T-cell (primary cell): ENCODE measurements around the gene CRAMP1. TPM values are rescaled to one million over a fixed set of nuclear protein-coding genes. Genes with fewer than 3 reads are reported as not detected.
A peak's percentile ranks its signal among the peaks of the same experiment; 100 is the strongest.

Experiments used
- ATAC-seq, 4 experiments: fragments of 200-7000 bp in 3 of 4; fragments of 150-1000 bp in 1 of 4; cut with Tn5 transposase; replicated peaks in 1 of 4; 1 replicate in 3 of 4; 2 replicates in 1 of 4; pipeline ENCODE4 v1.10.0; 2021; ENCODE audit warnings: moderate library complexity in 3 of 4, mild to moderate bottlenecking in 2 of 4, moderate number of reproducible peaks in 1 of 4
- CTCF ChIA-PET, 2 donors: fragments of 300-600 bp; sonication (Branson Sonifier 250); formaldehyde crosslinking; loops; one replicate each; lab custom pipeline; 2022; ENCODE audit warnings: antibody characterized with exemption in 2 of 2; lab: Charles Lee
- POLR2A ChIA-PET, 2 donors: fragments of 300-600 bp; sonication (Branson Sonifier 250); formaldehyde crosslinking; loops; one replicate each; lab custom pipeline; 2022; ENCODE audit warnings: antibody characterized with exemption in 2 of 2; lab: Charles Lee
- DNase-seq, 35 experiments: peaks; one replicate each; pipeline versions ENCODE4 v3.0.0 to v3.0.0-alpha.2; 2013 to 2023
- H3K27ac ChIP-seq: one replicate; pipeline ENCODE4 v1.5.1; 2013; ENCODE audit warnings: low read length
- H3K27me3 ChIP-seq, 2 experiments: replicated peaks in 1 of 2; 1 replicate in 1 of 2; 2 replicates in 1 of 2; pipeline versions ENCODE4 v1.6.1 to v1.7.0; 2013; ENCODE audit warnings: low read length in 1 of 2, mixed read lengths in 1 of 2; ENCODE audit not compliant: control insufficient read depth in 2 of 2, insufficient read depth in 2 of 2; ENCODE audit errors: extremely low read depth in 1 of 2
- H3K36me3 ChIP-seq, 2 donors: 1 replicate in 1 of 2; 2 replicates in 1 of 2; pipeline versions ENCODE4 v1.6.1 to v1.7.0; 2013; ENCODE audit warnings: low read length in 1 of 2; ENCODE audit not compliant: control insufficient read depth in 2 of 2, insufficient read depth in 1 of 2; ENCODE audit errors: extremely low read depth in 1 of 2
- H3K4me1 ChIP-seq, 2 experiments: 1 replicate in 1 of 2; 2 replicates in 1 of 2; pipeline versions ENCODE4 v1.6.1 to v1.7.0; 2013; ENCODE audit warnings: low read length in 2 of 2, mixed read lengths in 1 of 2; ENCODE audit not compliant: insufficient read depth in 2 of 2, control insufficient read depth in 1 of 2; ENCODE audit errors: extremely low read depth in 1 of 2
- H3K4me3 ChIP-seq, 2 donors: 1 replicate in 1 of 2; 2 replicates in 1 of 2; pipeline versions ENCODE4 v1.5.1 to v1.7.0; 2013; ENCODE audit warnings: mild to moderate bottlenecking in 2 of 2, low read length in 1 of 2, moderate library complexity in 1 of 2; ENCODE audit not compliant: control insufficient read depth in 1 of 2; ENCODE audit errors: extremely low read depth in 1 of 2
- H3K9me3 ChIP-seq: 2 replicates; pipeline ENCODE4 v1.7.0; 2013
- H3K27ac Mint-ChIP-seq, 2 donors: one replicate each; pipeline ENCODE4 v1.8.0; 2020 to 2021; ENCODE audit warnings: mild to moderate bottlenecking in 2 of 2, mixed read lengths in 2 of 2
- H3K27me3 Mint-ChIP-seq, 2 donors: one replicate each; pipeline ENCODE4 v1.8.0; 2021 to 2022; ENCODE audit warnings: mixed read lengths in 2 of 2
- H3K36me3 Mint-ChIP-seq: one replicate; pipeline ENCODE4 v1.8.0; 2021; ENCODE audit warnings: mixed read lengths
- H3K4me1 Mint-ChIP-seq, 3 donors: one replicate each; pipeline ENCODE4 v1.8.0; 2020 to 2022; ENCODE audit warnings: mixed read lengths in 3 of 3, mild to moderate bottlenecking in 1 of 3
- H3K4me3 Mint-ChIP-seq, 3 donors: one replicate each; pipeline ENCODE4 v1.8.0; 2020 to 2022; ENCODE audit warnings: mild to moderate bottlenecking in 3 of 3, mixed read lengths in 3 of 3, moderate library complexity in 3 of 3
- H3K9me3 Mint-ChIP-seq, 3 donors: one replicate each; pipeline ENCODE4 v1.8.0; 2020 to 2022; ENCODE audit warnings: mixed read lengths in 3 of 3
- WGBS: methylation state at CpG from one replicate; pipeline ENCODE4 v1.1.5; 2013; ENCODE audit warnings: missing lambda C conversion rate; ENCODE audit not compliant: insufficient coverage; 5-methylcytosine and 5-hydroxymethylcytosine counted together
- total RNA-seq, 35 experiments: library from RNA in 6 of 35; stranded (reverse) in 6 of 35; fragments of 120-200 nt in 1 of 35; gene quantifications; one replicate each; pipeline versions ENCODE4 v1.2.1 to v1.2.4 and lab custom pipeline; 2013 to 2026

The CRAMP1 gene
- total RNA-seq, 5 donors from 2014 or later (not counting 1 experiment from before 2014, with no cell fraction given) = 26.4 to 36.4 (median 33.0) TPM

DNA sequence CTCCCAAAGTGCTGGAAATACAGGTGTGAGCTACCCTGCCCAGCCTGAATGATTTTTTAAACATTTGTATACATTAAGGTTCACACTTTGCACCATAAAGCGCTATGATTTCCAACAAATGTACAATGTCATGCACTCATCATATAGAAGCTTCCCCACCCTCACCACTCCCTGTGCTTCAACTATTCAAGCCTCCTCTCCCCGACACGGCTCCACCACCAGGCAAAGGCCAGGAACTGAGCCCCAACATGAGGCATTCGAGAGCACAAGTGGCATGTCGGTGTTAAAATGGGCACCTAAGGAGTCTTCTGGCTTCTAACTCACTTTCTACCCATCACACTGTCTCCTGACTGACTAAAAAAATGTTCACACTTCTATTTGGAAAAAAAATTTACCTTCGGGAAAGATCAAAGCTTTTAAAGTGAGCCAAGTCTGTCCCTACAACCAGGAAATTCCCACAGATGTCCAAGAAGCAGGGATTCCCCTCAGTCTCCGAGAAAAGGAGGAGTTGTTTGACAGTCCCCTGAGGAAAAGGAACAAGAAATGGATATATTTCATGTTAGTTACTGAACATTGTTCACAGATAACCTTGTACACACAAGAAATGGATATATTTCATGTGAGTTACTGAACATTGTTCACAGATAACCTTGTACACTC is 41.0 kb upstream of the CRAMP1 start:
- H3K4me1 ChIP-seq = no peaks in the 10 kb centered on the region
- no peak overlapping the region for H3K27ac ChIP-seq
- H3K4me3 ChIP-seq = no peak overlapping the region
- 100% methylated on average over 1 of the region's 7 CpGs for WGBS
- DNase-seq (no peak), ATAC-seq (no peak)
- no peaks in the 10 kb centered on the region for H3K36me3 Mint-ChIP-seq
- POLR2A ChIA-PET = no interaction called here
- no peaks in the 10 kb centered on the region for H3K9me3 Mint-ChIP-seq
- H3K27me3 ChIP-seq = peaks cover 0 to 12% of the 10 kb centered on the region in 2 experiments
- H3K4me1 Mint-ChIP-seq = no peaks in the 10 kb centered on the region
- no peaks in the 10 kb centered on the region for H3K36me3 ChIP-seq
- H3K9me3 ChIP-seq = no peaks in the 10 kb centered on the region
- no peak overlapping the region for H3K4me3 Mint-ChIP-seq
- CTCF ChIA-PET = no interaction called here
- no peak overlapping the region for H3K27ac Mint-ChIP-seq
- no peaks in the 10 kb centered on the region for H3K27me3 Mint-ChIP-seq

DNA sequence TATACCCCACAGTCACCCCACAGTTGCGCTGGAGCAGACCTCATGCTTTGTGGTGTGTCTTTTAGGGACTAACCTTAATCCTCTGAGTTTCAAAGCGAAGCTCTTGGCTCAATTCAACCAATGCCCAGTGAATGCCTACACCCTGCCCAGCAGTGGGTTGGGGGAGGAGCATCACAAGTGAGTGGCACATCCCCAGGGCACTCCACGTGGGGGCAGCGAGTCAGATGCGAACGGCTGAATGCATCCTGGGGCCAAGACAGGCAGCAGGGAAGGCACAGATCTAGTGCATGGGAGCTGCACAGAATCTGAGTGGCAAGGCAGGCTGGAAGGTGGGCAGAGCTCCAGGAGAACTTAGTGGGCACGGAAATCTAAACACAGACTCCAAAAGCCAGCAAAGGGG is 39.5 kb upstream of the CRAMP1 start:
- ChIA-PET CTCF (no interaction called here), POLR2A (interaction anchor here in 1 of 2 donors (0.5 kb wide), 1 partner anchor 865 kb away, joined by 11 read pairs; no protein-coding TSS in a partner anchor)
- Histone ChIP-seq H3K27ac (no peak overlapping the region), H3K9me3 (no peaks in the 10 kb centered on the region), H3K27me3 (peaks cover 0 to 12% of the 10 kb centered on the region in 2 experiments), H3K4me1 (no peaks in the 10 kb centered on the region), H3K36me3 (no peaks in the 10 kb centered on the region), H3K4me3 (no peak overlapping the region)
- DNase-seq (no peak), ATAC-seq (no peak)
- H3K9me3 Mint-ChIP-seq = no peaks in the 10 kb centered on the region
- no peaks in the 10 kb centered on the region for H3K27me3 Mint-ChIP-seq
- H3K27ac Mint-ChIP-seq = no peak overlapping the region
- no peaks in the 10 kb centered on the region for H3K4me1 Mint-ChIP-seq
- H3K36me3 Mint-ChIP-seq = no peaks in the 10 kb centered on the region
- H3K4me3 Mint-ChIP-seq = no peak overlapping the region
- 83% methylated on average over 5 of the region's 7 CpGs for WGBS

DNA sequence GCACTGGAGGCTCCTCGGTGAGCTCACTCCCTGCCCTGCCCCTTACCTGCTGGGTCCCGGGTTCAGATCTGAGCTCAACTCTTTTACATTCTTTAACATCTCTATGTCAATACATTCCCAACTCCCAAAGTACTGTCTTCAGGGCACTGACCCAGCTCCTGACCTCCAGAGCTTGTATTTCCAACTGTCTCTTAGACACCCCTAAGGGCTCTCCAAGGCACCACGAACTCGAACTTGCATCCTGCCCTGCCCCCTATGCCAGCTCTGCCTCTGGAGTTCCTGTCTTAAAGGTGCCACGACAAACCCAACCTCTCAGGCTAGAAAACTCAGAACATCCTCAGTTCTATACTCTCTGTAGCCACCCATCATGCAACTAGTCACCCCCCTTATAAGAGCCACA is 38.9 kb upstream of the CRAMP1 start:
- peaks cover 0 to 12% of the 10 kb centered on the region in 2 experiments for H3K27me3 ChIP-seq
- ChIA-PET POLR2A (interaction anchor here in 1 of 2 donors (0.5 kb wide), 1 partner anchor 864 kb away, joined by 11 read pairs; no protein-coding TSS in a partner anchor), CTCF (no interaction called here)
- WGBS = 87% methylated on average over 5 of the region's 5 CpGs
- no peaks in the 10 kb centered on the region for H3K4me1 ChIP-seq
- no peaks in the 10 kb centered on the region for H3K9me3 Mint-ChIP-seq
- no peaks in the 10 kb centered on the region for H3K36me3 ChIP-seq
- H3K4me3 Mint-ChIP-seq = no peak overlapping the region
- no peak for ATAC-seq
- no peak for DNase-seq
- no peak overlapping the region for H3K27ac Mint-ChIP-seq
- H3K27ac ChIP-seq = no peak overlapping the region
- no peaks in the 10 kb centered on the region for H3K4me1 Mint-ChIP-seq
- no peaks in the 10 kb centered on the region for H3K36me3 Mint-ChIP-seq
- H3K4me3 ChIP-seq = no peak overlapping the region
- H3K27me3 Mint-ChIP-seq = no peaks in the 10 kb centered on the region
- no peaks in the 10 kb centered on the region for H3K9me3 ChIP-seq

DNA sequence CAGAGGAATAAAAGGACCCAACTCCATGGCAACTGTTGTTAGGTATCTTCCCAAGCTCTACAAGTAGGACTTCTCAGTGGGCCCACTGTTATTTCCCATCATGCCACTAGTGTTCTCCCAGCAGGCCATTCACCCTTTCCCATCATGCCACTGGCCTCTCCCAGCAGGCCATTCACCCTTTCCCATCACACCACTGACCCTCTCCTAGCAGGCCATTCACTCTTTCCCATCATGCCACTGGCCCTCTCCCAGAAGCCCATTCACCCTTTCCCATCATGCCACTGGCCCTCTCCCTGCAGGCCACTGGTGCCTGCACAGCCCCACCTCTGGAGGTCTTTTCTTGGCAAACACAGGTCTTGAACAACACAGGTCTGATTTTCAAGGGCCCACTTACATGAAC is 36.6 kb upstream of the CRAMP1 start:
- no peak for ATAC-seq
- Histone ChIP-seq H3K27ac (no peak overlapping the region), H3K4me3 (no peak overlapping the region), H3K27me3 (peaks cover 0 to 12% of the 10 kb centered on the region in 2 experiments), H3K9me3 (no peaks in the 10 kb centered on the region), H3K4me1 (no peaks in the 10 kb centered on the region), H3K36me3 (no peaks in the 10 kb centered on the region)
- Mint-ChIP-seq H3K4me3 (no peak overlapping the region), H3K27ac (no peak overlapping the region), H3K36me3 (no peaks in the 10 kb centered on the region), H3K9me3 (no peaks in the 10 kb centered on the region), H3K27me3 (no peaks in the 10 kb centered on the region), H3K4me1 (no peaks in the 10 kb centered on the region)
- DNase-seq = no peak
- CTCF ChIA-PET = no interaction called here
- POLR2A ChIA-PET = no interaction called here

DNA sequence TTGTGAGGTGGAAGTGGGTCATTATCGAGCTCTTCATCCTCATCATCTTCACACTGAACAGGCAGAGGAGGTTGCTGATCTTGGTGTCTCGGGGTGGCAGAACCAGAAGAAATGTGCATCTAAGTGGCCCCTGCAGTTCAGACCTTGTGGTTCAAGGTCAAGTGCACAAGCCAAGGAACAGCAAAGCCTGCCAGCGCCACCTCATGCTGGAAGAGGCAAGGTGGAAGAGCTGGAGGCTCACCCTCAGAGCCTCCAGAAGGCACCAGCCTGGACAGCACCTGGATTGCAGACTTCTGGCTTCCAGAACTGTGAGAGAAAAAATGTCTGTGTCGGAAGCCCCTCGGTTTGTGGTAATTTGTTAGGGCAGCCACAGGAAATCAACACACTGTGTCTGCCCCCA is 32.9 kb upstream of the CRAMP1 start:
- 43% methylated on average over 4 of the region's 5 CpGs for WGBS
- H3K36me3 Mint-ChIP-seq = no peaks in the 10 kb centered on the region
- Histone ChIP-seq H3K4me1 (no peaks in the 10 kb centered on the region), H3K27ac (no peak overlapping the region), H3K9me3 (no peaks in the 10 kb centered on the region), H3K4me3 (no peak overlapping the region), H3K36me3 (peaks cover 0 to 3% of the 10 kb centered on the region in 2 donors), H3K27me3 (no peaks in the 10 kb centered on the region)
- H3K9me3 Mint-ChIP-seq = no peaks in the 10 kb centered on the region
- ChIA-PET POLR2A (interaction anchor here in 1 of 2 donors (0.7 kb wide), 1 partner anchor 16 kb away, joined by 3 read pairs; no protein-coding TSS in a partner anchor), CTCF (no interaction called here)
- H3K27me3 Mint-ChIP-seq = no peaks in the 10 kb centered on the region
- ATAC-seq (peak in 2 of 4 experiments; percentile 40 to 54), DNase-seq (peak in 1 of 35 experiments; percentile 31)
- peaks cover 0 to 1% (median 0%) of the 10 kb centered on the region in 3 donors for H3K4me1 Mint-ChIP-seq
- no peak overlapping the region for H3K27ac Mint-ChIP-seq
- no peak overlapping the region for H3K4me3 Mint-ChIP-seq

DNA sequence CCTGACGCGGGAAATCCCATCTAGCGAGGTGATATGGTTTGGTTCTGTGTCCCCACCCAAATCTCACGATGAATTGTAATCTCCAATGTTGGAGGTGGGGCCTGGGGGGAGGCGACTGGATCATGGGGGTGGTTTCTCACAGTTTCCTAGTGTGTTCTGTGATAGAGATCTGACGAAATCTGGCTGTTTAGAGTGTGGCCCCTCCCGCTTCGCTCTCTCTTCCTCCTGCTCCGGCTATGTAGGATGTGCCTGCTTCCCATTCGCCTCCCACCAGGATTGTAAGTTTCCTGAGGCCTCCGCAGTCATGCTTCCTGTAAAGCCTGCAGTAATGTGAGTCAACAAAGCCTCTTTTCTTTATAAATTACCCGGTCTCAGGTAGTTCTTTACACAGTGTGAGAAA is 31.9 kb upstream of the CRAMP1 start:
- 100% methylated on average over 1 of the region's 12 CpGs for WGBS

More for the DNA sequence above, 31.9 kb upstream of the CRAMP1 start:
- H3K9me3 ChIP-seq = no peaks in the 10 kb centered on the region
- DNase-seq (no peak), ATAC-seq (no peak)
- peaks cover 0 to 1% (median 0%) of the 10 kb centered on the region in 3 donors for H3K4me1 Mint-ChIP-seq
- H3K4me1 ChIP-seq = no peaks in the 10 kb centered on the region
- POLR2A ChIA-PET = no interaction called here
- no peaks in the 10 kb centered on the region for H3K9me3 Mint-ChIP-seq
- no peaks in the 10 kb centered on the region for H3K27me3 ChIP-seq
- no peak overlapping the region for H3K27ac ChIP-seq
- H3K4me3 ChIP-seq = no peak overlapping the region
- CTCF ChIA-PET = no interaction called here
- H3K27ac Mint-ChIP-seq = no peak overlapping the region
- no peak overlapping the region for H3K4me3 Mint-ChIP-seq
- H3K36me3 ChIP-seq = peaks cover 0 to 3% of the 10 kb centered on the region in 2 donors
- no peaks in the 10 kb centered on the region for H3K27me3 Mint-ChIP-seq
- no peaks in the 10 kb centered on the region for H3K36me3 Mint-ChIP-seq
